T-helper 2 cell treated with Interferon-gamma antibody and Interleukin-4, amounts not matched to agents 5 μg/mL and 100 μg/mL, for 36 hours (primary cell): Measurements from ENCODE around the gene MICOS13.
"Not testable (repeated sequence)": the region's sequence is repeated elsewhere in the genome, so short reads cannot be mapped to it uniquely, and the experiment has no call there.

Experiments
- DNase-seq: peaks from one replicate; pipeline ENCODE4 v3.0.0; 2021; ENCODE audit warnings: low spot score
- H3K27ac Mint-ChIP-seq: one replicate; pipeline ENCODE4 v1.8.0; 2021; ENCODE audit warnings: mild to moderate bottlenecking, mixed read lengths
- H3K27me3 Mint-ChIP-seq: one replicate; pipeline ENCODE4 v1.8.0; 2021; ENCODE audit warnings: low read depth, mixed read lengths
- H3K36me3 Mint-ChIP-seq: one replicate; pipeline ENCODE4 v1.8.0; 2021; ENCODE audit warnings: low read depth, mixed read lengths
- H3K4me1 Mint-ChIP-seq: one replicate; pipeline ENCODE4 v1.8.0; 2021; ENCODE audit warnings: low read depth, mixed read lengths
- H3K4me3 Mint-ChIP-seq: one replicate; pipeline ENCODE4 v1.8.0; 2022; ENCODE audit warnings: mild to moderate bottlenecking, moderate library complexity, mixed read lengths
- H3K9me3 Mint-ChIP-seq: one replicate; pipeline ENCODE4 v1.8.0; 2021; ENCODE audit warnings: mixed read lengths

The MICOS13 gene

DNA sequence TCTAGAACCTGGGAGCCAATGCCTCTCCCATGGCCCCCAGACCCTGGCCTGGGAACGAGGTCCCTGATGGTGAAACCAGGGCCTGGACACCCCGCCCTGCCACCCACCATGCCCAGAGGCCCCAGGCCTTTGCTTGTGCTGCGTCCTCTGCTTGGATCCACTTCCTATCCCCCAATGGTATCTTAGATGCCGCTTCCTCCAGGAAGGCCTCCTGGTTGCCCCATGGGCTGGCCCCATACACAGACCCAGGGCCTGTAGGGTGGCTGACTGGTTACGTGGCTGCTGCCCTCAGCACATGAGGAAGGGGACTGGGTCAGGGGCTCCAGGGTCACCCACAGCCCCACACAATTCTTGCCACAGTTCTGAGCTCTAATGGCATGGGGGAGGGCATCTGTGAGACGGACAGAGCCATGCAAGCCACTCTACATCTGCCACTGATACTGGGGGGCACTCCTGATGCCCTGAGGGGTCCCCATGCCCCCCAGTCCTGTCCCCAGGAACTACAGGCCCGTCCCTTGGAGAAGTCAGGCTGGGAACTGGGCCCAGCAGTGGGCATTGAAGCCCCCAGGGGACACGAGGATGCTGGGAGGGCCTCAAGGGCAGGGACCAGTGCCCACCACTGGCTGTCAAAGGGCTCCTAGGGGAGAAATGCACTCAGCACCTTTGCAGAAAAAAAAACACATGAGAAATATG, 14.8 kb upstream of the MICOS13 start:
- H3K4me3 Mint-ChIP-seq = no peak overlapping the region
- peaks cover 7% of the 10 kb centered on the region for H3K4me1 Mint-ChIP-seq
- no peaks in the 10 kb centered on the region for H3K27me3 Mint-ChIP-seq
- H3K36me3 Mint-ChIP-seq = peaks cover 40% of the 10 kb centered on the region
- no peak for DNase-seq
- H3K9me3 Mint-ChIP-seq = no peaks in the 10 kb centered on the region
- H3K27ac Mint-ChIP-seq = no peak overlapping the region

DNA sequence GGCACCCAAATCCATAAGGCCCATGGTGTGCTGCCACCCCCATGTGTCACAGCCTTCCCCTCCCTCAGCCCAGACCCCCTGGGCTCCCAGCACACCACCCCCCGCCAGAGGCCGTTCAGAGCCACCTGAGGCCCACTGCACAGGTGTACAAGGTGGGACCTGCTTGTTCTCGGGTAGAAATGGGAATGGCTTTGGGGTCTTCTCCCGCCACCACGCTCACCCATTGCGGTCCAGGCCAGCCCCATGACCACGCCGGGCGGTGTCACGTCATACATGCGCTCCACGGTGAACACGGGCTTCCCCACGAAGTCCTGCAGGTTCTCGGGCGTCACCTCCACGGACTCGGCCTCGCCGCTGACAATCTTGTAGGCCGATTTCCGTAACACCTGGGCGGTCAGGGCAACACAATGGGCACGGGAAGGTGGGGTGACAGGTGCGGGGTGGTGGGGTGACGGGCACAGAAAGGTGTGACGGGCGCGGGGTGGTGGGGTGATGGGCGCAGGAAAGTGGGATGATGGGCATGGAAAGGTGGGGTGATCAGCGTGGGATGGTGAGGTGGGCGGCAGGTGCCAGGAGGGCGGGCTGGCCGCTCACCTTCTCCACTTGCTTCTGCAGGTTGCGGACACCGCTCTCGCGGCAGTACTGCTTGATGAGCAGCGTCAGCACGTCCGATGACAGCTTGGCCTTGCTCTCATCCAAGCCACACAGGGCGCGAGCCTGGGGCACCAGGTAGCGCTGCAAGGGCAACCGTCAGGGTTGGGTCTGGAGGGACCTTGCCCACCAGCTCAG, 14.0 kb upstream of the MICOS13 start:
- Mint-ChIP-seq H3K36me3 (peaks cover 40% of the 10 kb centered on the region), H3K4me1 (peaks cover 10% of the 10 kb centered on the region), H3K27me3 (no peaks in the 10 kb centered on the region), H3K4me3 (no peak overlapping the region), H3K9me3 (no peaks in the 10 kb centered on the region), H3K27ac (peak overlapping the region; percentile 65)
- DNase-seq = no peak

GRCh38 chr19:5693195-5694166, 13.2 kb upstream of the MICOS13 start:
- no peaks in the 10 kb centered on the region for H3K9me3 Mint-ChIP-seq
- peaks cover 10% of the 10 kb centered on the region for H3K4me1 Mint-ChIP-seq
- no peaks in the 10 kb centered on the region for H3K27me3 Mint-ChIP-seq
- H3K36me3 Mint-ChIP-seq = peaks cover 34% of the 10 kb centered on the region
- no peak overlapping the region for H3K4me3 Mint-ChIP-seq
- no peak overlapping the region for H3K27ac Mint-ChIP-seq
- no peak for DNase-seq

- Mint-ChIP-seq H3K36me3 (peaks cover 34% of the 10 kb centered on the region), H3K9me3 (no peaks in the 10 kb centered on the region), H3K4me1 (peaks cover 10% of the 10 kb centered on the region), H3K4me3 (peak overlapping the region; percentile 99), H3K27me3 (no peaks in the 10 kb centered on the region), H3K27ac (peak overlapping the region; percentile 2)
- DNase-seq = no peak
Measured at GRCh38 chr19:5692723-5693194, 12.4 kb upstream of the MICOS13 start.

GRCh38 chr19:5691822-5692722, 11.8 kb upstream of the MICOS13 start:
- peaks cover 33% of the 10 kb centered on the region for H3K36me3 Mint-ChIP-seq
- no peaks in the 10 kb centered on the region for H3K27me3 Mint-ChIP-seq
- peak overlapping the region; percentile 93 for H3K27ac Mint-ChIP-seq
- no peaks in the 10 kb centered on the region for H3K9me3 Mint-ChIP-seq
- no peak for DNase-seq
- H3K4me3 Mint-ChIP-seq = peak overlapping the region; percentile 99
- H3K4me1 Mint-ChIP-seq = peaks cover 10% of the 10 kb centered on the region

DNA sequence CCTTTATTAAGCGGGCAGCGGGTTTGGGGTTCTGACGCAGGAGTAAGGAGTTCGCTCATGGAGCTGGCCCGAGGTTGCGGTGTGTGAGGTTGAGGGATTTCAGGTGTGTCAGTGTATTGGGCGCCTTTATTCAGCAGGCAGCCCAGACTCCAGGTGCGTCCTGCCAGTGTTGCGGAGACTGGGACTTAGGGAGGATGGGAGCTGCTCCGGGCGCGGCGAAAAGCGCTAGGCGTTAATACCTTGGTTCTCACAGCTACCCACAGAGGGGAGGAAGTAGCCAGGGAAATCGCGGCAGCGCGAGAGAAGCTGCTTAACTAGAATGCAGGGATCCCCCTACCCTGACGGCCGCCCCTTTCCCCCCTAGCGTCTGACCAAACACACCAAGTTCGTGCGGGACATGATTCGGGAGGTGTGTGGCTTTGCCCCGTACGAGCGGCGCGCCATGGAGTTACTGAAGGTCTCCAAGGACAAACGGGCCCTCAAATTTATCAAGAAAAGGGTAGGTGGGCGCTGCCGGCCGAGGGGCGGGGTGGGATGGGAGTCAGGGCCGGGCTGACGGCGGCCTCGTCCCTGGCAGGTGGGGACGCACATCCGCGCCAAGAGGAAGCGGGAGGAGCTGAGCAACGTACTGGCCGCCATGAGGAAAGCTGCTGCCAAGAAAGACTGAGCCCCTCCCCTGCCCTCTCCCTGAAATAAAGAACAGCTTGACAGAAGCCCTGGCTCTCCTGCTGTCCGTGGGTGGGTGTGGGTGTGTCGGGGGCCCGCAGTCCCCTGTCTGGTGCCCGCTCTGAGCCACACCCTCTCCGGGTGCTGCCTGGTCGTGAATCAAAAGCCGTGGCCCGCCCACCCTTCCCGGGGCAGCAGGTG, 10.9 kb upstream of the MICOS13 start:
- H3K9me3 Mint-ChIP-seq = no peaks in the 10 kb centered on the region
- H3K27ac Mint-ChIP-seq = peak overlapping the region; percentile 93
- peak overlapping the region; percentile 99 for H3K4me3 Mint-ChIP-seq
- H3K4me1 Mint-ChIP-seq = peaks cover 13% of the 10 kb centered on the region
- DNase-seq = peak; percentile 52
- peaks cover 29% of the 10 kb centered on the region for H3K36me3 Mint-ChIP-seq
- no peaks in the 10 kb centered on the region for H3K27me3 Mint-ChIP-seq

- Mint-ChIP-seq H3K36me3 (peaks cover 29% of the 10 kb centered on the region), H3K27me3 (no peaks in the 10 kb centered on the region), H3K9me3 (no peaks in the 10 kb centered on the region), H3K27ac (peak within 1 kb of the TSS; percentile 93), H3K4me1 (peaks cover 13% of the 10 kb centered on the region), H3K4me3 (peak within 1 kb of the TSS; percentile 99)
- DNase-seq = peak; percentile 98
Measured at GRCh38 chr19:5690125-5690954, 10.0 kb upstream of the MICOS13 start, which contains the start of gene RPL36. Gene RPL36 (plus strand): TSS chr19:5690295. CDS start chr19:5690508, 213 bp downstream.

DNA sequence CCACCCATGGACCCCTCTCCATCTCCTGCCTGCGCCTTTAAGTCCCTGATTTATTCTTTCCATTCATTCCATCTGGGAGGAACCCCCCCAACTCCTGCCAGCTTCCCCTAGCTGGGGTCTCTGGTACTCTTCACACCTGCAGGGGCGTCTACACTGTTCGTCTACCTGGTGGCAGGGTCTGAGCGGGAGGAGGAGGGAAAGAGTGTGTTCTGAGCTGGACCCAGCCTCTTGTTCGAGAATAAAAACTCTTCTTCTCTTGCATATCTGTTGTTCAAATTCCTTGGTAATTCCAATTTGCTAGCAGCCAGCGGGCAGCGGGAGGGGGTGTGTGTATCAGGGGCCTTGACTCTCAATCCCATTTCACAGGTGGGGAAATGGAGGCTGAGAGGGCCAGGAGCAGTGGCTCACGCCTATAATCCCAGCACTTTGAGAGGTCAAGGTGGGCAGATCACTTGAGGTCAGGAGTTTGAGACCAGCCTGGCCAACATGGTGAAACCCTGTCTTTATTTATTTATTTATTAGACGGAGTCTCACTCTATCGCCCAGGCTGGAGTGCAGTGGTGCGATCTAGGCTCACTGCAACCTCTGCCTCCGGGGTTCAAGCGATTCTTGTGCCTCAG, 8.1 kb upstream of the MICOS13 start:
- Mint-ChIP-seq H3K36me3 (peaks cover 23% of the 10 kb centered on the region), H3K27ac (peak overlapping the region; percentile 3), H3K4me1 (peaks cover 13% of the 10 kb centered on the region), H3K4me3 (peak overlapping the region; percentile 56)
- H3K27me3 Mint-ChIP-seq, DNase-seq, H3K9me3 Mint-ChIP-seq: not testable (repeated sequence)

DNA sequence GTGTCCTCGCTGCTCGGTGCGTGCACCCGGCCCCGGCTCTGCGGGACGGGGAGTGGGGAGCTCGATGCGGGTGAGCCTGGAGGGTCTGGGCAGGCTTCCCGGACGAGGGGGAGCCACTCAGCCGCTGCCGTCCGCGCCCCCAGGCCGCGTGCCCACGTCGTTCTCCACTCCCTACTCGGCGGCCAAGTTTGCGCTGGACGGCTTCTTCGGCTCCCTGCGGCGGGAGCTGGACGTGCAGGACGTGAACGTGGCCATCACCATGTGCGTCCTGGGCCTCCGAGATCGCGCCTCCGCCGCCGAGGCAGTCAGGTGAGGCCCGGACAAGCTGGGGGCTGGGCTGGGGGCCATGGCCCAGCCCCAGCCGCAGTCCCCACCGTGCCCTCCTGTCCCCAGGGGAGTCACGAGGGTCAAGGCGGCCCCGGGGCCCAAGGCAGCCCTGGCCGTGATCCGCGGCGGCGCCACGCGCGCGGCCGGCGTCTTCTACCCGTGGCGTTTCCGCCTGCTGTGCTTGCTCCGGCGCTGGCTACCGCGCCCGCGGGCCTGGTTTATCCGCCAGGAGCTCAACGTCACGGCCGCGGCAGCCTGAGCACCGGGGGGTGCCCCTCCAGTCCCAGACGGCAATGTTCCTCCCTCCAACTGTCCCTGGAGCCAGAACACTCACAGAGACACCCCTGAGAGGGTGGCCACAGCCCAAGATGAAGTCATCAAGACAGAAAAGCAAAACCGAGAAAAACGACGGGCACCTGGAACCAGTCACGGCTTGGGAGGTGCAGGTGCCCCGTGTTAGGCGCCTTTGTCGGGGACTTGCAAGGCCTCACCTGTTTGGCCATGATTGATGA, 7.3 kb upstream of the MICOS13 start:
- H3K9me3 Mint-ChIP-seq = no peaks in the 10 kb centered on the region
- no peak for DNase-seq
- H3K4me1 Mint-ChIP-seq = peaks cover 13% of the 10 kb centered on the region
- H3K27me3 Mint-ChIP-seq = no peaks in the 10 kb centered on the region
- no peak overlapping the region for H3K27ac Mint-ChIP-seq
- H3K36me3 Mint-ChIP-seq = peaks cover 17% of the 10 kb centered on the region
- peak overlapping the region; percentile 56 for H3K4me3 Mint-ChIP-seq

- H3K4me3 Mint-ChIP-seq = peak overlapping the region; percentile 86
- no peaks in the 10 kb centered on the region for H3K27me3 Mint-ChIP-seq
- H3K9me3 Mint-ChIP-seq = no peaks in the 10 kb centered on the region
- H3K36me3 Mint-ChIP-seq = peaks cover 10% of the 10 kb centered on the region
- H3K27ac Mint-ChIP-seq = peak overlapping the region; percentile 89
- H3K4me1 Mint-ChIP-seq = peaks cover 16% of the 10 kb centered on the region
- peak; percentile 98 for DNase-seq
Measured at GRCh38 chr19:5686647-5687359, 6.5 kb upstream of the MICOS13 start.
